K562 (cell line): ENCODE results near the gene SECISBP2. TPM values are rescaled to one million over a fixed set of nuclear protein-coding genes. Genes with fewer than 3 reads are reported as not detected.

Experiments used
- BRD9 ChIP-seq: fragments of 450-650 bp; IDR thresholded peaks from 2 replicates; pipeline ENCODE4 v1.6.1; 2018; ENCODE audit warnings: low read depth; ENCODE audit not compliant: partially characterized antibody
- CAMTA2 ChIP-seq: fragments of 250-450 bp; sonication (Bioruptor Pico); conservative IDR thresholded peaks from 2 replicates; pipeline ENCODE4 v1.5.1; 2022
- GABPA ChIP-seq: fragments of 200-800 bp; sonication (Bioruptor generic); conservative IDR thresholded peaks from 2 replicates; pipeline ENCODE4 v1.6.1; 2016; ENCODE audit warnings: low read depth, missing genetic modification characterization, missing compliant biosample characterization
- KDM4B ChIP-seq, 2 experiments: fragments of 450-650 bp in 1 of 2; sonication (generic) in 1 of 2; IDR thresholded peaks; 2 replicates each; pipeline ENCODE4 v1.6.1; 2016 to 2017; ENCODE audit warnings: borderline replicate concordance in 2 of 2, antibody characterized with exemption in 1 of 2, low read depth in 1 of 2, mild to moderate bottlenecking in 1 of 2
- MYC ChIP-seq, 2 experiments: fragments of 250-450 bp in 1 of 2; sonication (Bioruptor Pico) in 1 of 2; IDR thresholded peaks; 2 replicates each; pipeline versions ENCODE4 v1.5.1 to v1.6.1; 2012 to 2021; ENCODE audit warnings: low read depth in 2 of 2, borderline replicate concordance in 1 of 2, improper control_type of control experiment in 1 of 2, low read length in 1 of 2, mild to moderate bottlenecking in 1 of 2, moderate library complexity in 1 of 2
- NCOA4 ChIP-seq: fragments of 450-650 bp; IDR thresholded peaks from 2 replicates; pipeline ENCODE4 v1.6.1; 2018; ENCODE audit warnings: mild to moderate bottlenecking; ENCODE audit not compliant: partially characterized antibody
- NFE2L1 ChIP-seq: fragments of 450-650 bp; IDR thresholded peaks from 2 replicates; pipeline ENCODE4 v1.6.1; 2016; ENCODE audit warnings: missing genetic modification characterization, low read depth, mild to moderate bottlenecking, missing compliant biosample characterization, moderate library complexity, borderline replicate concordance
- RBM14 ChIP-seq: fragments of 200-400 bp; formaldehyde crosslinking; IDR thresholded peaks from 2 replicates; pipeline ENCODE4 v1.6.1; 2018; ENCODE audit warnings: low read depth, mild to moderate bottlenecking, low read length, moderate library complexity, borderline replicate concordance; ENCODE audit not compliant: insufficient read depth
- SLC30A9 ChIP-seq: fragments of 250-450 bp; sonication (Bioruptor Pico); IDR thresholded peaks from 2 replicates; pipeline ENCODE4 v1.8.0; 2022; ENCODE audit warnings: mild to moderate bottlenecking, moderate library complexity
- SP1 ChIP-seq: sonication (generic); formaldehyde crosslinking; IDR thresholded peaks from 2 replicates; pipeline ENCODE4 v1.8.1; 2022; ENCODE audit warnings: mild to moderate bottlenecking, missing genetic modification reagents
- polyA plus RNA-seq, 8 experiments: library from polyadenylated mRNA; depleted of rRNA in 4 of 8; stranded (reverse) in 5 of 8; unstranded in 3 of 8; fragments of >200 nt; fragmentation: Nextera tagmentation in 2 of 8; fragmentation: Illumina TruSeq in 1 of 8; extraction: Ambion mirVana in 2 of 8; extraction: Trizol in 1 of 8; gene quantifications; 2 replicates each; pipeline versions ENCODE4 v1.2.1 to v1.2.3, GENCODE V29; 2011 to 2014; ENCODE audit warnings: inconsistent platforms in 1 of 8, missing spikeins in 1 of 8
- total RNA-seq, 7 experiments: library from RNA; depleted of rRNA in 6 of 7; stranded (reverse); fragments of >200 nt in 6 of 7; fragmentation: Illumina TruSeq in 2 of 7; extraction: Trizol in 2 of 7; gene quantifications; 2 replicates each; pipeline versions ENCODE4 v1.2.1 to v1.2.3, GENCODE V29; 2011 to 2021; ENCODE audit warnings: low replicate concordance in 1 of 7
- TF ChIP-seq, protein P1 (sequence below): fragments of 450-650 bp; IDR thresholded peaks from 2 replicates; pipeline ENCODE4 v1.6.1; 2016; ENCODE audit warnings: mild to moderate bottlenecking, moderate library complexity
- TF ChIP-seq, protein P2 (sequence below): fragments of 250-450 bp; sonication (Bioruptor Pico); IDR thresholded peaks from 2 replicates; pipeline ENCODE4 v1.9.0; 2021; ENCODE audit warnings: mild to moderate bottlenecking

SECISBP2 gene
- total and polyA plus RNA-seq, 9 of the 15 experiments (the other 6 are each of a cell fraction or from before 2014, with no cell fraction given), result 3.2 to 41.6 (median 26.1) TPM

DNA sequence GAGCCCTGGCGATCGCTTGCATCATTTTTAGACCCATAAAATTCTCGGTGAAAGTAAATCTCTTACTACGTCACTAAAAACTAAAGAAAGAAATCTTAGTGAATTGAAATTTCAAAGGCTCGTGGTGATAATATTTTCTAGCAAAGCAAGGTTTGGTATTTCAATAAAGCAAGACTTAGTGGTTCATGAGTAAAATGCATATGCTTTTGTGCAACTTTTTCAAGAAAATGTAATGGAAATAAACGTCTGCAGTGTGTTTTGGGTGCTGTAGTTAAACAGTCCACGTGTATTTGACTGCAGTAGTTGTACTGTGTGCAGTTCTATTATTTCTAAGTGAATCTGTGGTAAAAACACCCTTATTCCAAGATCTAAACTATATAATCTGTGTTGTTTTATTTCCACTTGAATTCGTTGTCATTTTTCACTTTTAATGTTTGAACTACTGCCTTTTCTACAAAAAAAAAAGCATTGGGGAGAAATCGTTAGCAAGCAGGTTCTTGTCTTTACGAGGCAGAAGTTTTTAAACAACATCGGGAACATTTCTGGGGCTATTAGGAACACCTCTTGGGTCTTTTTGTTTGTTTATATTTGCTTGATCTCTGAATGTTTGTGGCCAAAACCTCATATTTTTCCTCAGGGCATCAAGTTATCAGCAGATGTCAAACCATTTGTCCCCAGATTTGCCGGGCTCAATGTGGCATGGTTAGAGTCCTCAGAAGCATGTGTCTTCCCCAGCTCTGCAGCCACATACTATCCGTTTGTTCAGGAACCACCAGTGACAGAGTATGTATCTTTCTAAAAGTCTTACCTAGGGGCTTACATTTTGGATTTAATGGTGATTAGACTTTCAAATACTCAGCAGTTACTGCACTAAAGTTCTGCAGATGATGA, 960 bp downstream of the SECISBP2 start (continued):
- TF ChIP-seq, protein P1, sequence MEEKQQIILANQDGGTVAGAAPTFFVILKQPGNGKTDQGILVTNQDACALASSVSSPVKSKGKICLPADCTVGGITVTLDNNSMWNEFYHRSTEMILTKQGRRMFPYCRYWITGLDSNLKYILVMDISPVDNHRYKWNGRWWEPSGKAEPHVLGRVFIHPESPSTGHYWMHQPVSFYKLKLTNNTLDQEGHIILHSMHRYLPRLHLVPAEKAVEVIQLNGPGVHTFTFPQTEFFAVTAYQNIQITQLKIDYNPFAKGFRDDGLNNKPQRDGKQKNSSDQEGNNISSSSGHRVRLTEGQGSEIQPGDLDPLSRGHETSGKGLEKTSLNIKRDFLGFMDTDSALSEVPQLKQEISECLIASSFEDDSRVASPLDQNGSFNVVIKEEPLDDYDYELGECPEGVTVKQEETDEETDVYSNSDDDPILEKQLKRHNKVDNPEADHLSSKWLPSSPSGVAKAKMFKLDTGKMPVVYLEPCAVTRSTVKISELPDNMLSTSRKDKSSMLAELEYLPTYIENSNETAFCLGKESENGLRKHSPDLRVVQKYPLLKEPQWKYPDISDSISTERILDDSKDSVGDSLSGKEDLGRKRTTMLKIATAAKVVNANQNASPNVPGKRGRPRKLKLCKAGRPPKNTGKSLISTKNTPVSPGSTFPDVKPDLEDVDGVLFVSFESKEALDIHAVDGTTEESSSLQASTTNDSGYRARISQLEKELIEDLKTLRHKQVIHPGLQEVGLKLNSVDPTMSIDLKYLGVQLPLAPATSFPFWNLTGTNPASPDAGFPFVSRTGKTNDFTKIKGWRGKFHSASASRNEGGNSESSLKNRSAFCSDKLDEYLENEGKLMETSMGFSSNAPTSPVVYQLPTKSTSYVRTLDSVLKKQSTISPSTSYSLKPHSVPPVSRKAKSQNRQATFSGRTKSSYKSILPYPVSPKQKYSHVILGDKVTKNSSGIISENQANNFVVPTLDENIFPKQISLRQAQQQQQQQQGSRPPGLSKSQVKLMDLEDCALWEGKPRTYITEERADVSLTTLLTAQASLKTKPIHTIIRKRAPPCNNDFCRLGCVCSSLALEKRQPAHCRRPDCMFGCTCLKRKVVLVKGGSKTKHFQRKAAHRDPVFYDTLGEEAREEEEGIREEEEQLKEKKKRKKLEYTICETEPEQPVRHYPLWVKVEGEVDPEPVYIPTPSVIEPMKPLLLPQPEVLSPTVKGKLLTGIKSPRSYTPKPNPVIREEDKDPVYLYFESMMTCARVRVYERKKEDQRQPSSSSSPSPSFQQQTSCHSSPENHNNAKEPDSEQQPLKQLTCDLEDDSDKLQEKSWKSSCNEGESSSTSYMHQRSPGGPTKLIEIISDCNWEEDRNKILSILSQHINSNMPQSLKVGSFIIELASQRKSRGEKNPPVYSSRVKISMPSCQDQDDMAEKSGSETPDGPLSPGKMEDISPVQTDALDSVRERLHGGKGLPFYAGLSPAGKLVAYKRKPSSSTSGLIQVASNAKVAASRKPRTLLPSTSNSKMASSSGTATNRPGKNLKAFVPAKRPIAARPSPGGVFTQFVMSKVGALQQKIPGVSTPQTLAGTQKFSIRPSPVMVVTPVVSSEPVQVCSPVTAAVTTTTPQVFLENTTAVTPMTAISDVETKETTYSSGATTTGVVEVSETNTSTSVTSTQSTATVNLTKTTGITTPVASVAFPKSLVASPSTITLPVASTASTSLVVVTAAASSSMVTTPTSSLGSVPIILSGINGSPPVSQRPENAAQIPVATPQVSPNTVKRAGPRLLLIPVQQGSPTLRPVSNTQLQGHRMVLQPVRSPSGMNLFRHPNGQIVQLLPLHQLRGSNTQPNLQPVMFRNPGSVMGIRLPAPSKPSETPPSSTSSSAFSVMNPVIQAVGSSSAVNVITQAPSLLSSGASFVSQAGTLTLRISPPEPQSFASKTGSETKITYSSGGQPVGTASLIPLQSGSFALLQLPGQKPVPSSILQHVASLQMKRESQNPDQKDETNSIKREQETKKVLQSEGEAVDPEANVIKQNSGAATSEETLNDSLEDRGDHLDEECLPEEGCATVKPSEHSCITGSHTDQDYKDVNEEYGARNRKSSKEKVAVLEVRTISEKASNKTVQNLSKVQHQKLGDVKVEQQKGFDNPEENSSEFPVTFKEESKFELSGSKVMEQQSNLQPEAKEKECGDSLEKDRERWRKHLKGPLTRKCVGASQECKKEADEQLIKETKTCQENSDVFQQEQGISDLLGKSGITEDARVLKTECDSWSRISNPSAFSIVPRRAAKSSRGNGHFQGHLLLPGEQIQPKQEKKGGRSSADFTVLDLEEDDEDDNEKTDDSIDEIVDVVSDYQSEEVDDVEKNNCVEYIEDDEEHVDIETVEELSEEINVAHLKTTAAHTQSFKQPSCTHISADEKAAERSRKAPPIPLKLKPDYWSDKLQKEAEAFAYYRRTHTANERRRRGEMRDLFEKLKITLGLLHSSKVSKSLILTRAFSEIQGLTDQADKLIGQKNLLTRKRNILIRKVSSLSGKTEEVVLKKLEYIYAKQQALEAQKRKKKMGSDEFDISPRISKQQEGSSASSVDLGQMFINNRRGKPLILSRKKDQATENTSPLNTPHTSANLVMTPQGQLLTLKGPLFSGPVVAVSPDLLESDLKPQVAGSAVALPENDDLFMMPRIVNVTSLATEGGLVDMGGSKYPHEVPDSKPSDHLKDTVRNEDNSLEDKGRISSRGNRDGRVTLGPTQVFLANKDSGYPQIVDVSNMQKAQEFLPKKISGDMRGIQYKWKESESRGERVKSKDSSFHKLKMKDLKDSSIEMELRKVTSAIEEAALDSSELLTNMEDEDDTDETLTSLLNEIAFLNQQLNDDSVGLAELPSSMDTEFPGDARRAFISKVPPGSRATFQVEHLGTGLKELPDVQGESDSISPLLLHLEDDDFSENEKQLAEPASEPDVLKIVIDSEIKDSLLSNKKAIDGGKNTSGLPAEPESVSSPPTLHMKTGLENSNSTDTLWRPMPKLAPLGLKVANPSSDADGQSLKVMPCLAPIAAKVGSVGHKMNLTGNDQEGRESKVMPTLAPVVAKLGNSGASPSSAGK, result peak; percentile 33; the same call in 1 of the 2 replicates
- no peak for TF ChIP-seq CAMTA2 (CRISPR knock-in tag)
- no peak for TF ChIP-seq GABPA (tag)
- TF ChIP-seq, protein P2, sequence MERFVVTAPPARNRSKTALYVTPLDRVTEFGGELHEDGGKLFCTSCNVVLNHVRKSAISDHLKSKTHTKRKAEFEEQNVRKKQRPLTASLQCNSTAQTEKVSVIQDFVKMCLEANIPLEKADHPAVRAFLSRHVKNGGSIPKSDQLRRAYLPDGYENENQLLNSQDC (CRISPR knock-in tag), result no peak
- TF ChIP-seq KDM4B (IDR thresholded peaks at IDR 0.05; ENCODE audit: borderline replicate concordance in 2 of 2, low read depth in 1 of 2), result no peak
- no peak for TF ChIP-seq SLC30A9 (CRISPR knock-in tag)
- no peak for TF ChIP-seq RBM14
- no peak for TF ChIP-seq MYC (IDR thresholded peaks at IDR 0.05; ENCODE audit: low read depth, low read length)
- TF ChIP-seq MYC (CRISPR knock-in tag; IDR thresholded peaks at IDR 0.05; ENCODE audit: borderline replicate concordance, low read depth), result no peak
- no peak for TF ChIP-seq NCOA4
- peak; percentile 49 for TF ChIP-seq BRD9
- TF ChIP-seq NFE2L1 (tag), result no peak
- no peak for TF ChIP-seq SP1
